Upper lobe of left lung (tissue), 6 donors: ENCODE results near the gene CERS6. TPM values are rescaled to one million over a fixed set of nuclear protein-coding genes. Genes with fewer than 3 reads are reported as not detected.

Experiments
- ATAC-seq, 2 donors: fragments of 200-7000 bp; cut with Tn5 transposase; one replicate each; pipeline ENCODE4 v1.9.1; 2022; ENCODE audit warnings: mild to moderate bottlenecking in 2 of 2, moderate library complexity in 2 of 2; ENCODE audit not compliant: low FRiP score in 2 of 2
- DNase-seq, 2 donors: peaks; one replicate each; pipeline ENCODE4 v3.0.0-alpha.2; 2019 to 2020
- H3K27ac ChIP-seq, 4 donors: fragments of 200-600 bp; sonication (generic); one replicate each; pipeline ENCODE4 v1.5.1; 2016 to 2019
- H3K27me3 ChIP-seq, 4 donors: fragments of 200-600 bp; sonication (generic); one replicate each; pipeline ENCODE4 v1.5.1; 2017 to 2019
- H3K36me3 ChIP-seq, 4 donors: fragments of 200-600 bp; sonication (generic); one replicate each; pipeline ENCODE4 v1.5.1; 2016 to 2019
- H3K4me1 ChIP-seq, 4 donors: fragments of 200-600 bp; sonication (generic); one replicate each; pipeline ENCODE4 v1.5.1; 2018 to 2019
- H3K4me3 ChIP-seq, 4 donors: fragments of 200-600 bp; sonication (generic); one replicate each; pipeline ENCODE4 v1.5.1; 2017 to 2019; ENCODE audit warnings: mild to moderate bottlenecking in 2 of 4, moderate library complexity in 1 of 4
- H3K9me3 ChIP-seq, 4 donors: fragments of 200-600 bp; sonication (generic); one replicate each; pipeline ENCODE4 v1.5.1; 2018 to 2019
- EP300 ChIP-seq, 4 donors: sonication (generic); formaldehyde crosslinking; IDR thresholded peaks; one replicate each; pipeline ENCODE4 v1.5.1; 2017; ENCODE audit warnings: antibody characterized with exemption in 4 of 4, control low read depth in 2 of 4
- POLR2A ChIP-seq, 4 donors: fragments of 450-650 bp; IDR thresholded peaks; one replicate each; pipeline ENCODE4 v1.5.1; 2016 to 2017; ENCODE audit warnings: antibody characterized with exemption in 4 of 4, mild to moderate bottlenecking in 2 of 4
- POLR2AphosphoS5 ChIP-seq, 2 donors: sonication (generic); formaldehyde crosslinking; IDR thresholded peaks; one replicate each; pipeline ENCODE4 v1.5.1; 2017; ENCODE audit warnings: antibody characterized with exemption in 2 of 2
- WGBS, 2 donors: methylation state at CpG; one replicate each; pipeline ENCODE4 v1.1.5; 2017 to 2018; 5-methylcytosine and 5-hydroxymethylcytosine counted together
- total RNA-seq, 6 donors: library from RNA; depleted of rRNA in 4 of 6; stranded (reverse); fragments of >200 nt in 4 of 6; gene quantifications; one replicate each; pipeline versions ENCODE4 v1.1.0 to v1.2.1, GENCODE V29; 2016 to 2021
- TF ChIP-seq, protein P1 (sequence below), 6 experiments: fragments of 450-650 bp in 4 of 6; fragments of 200-600 bp in 2 of 6; sonication (generic) in 2 of 6; IDR thresholded peaks; one replicate each; pipeline ENCODE4 v1.5.1; 2016 to 2019; ENCODE audit warnings: antibody characterized with exemption in 6 of 6
- donor health status: DM: no; HTN: no; CAD: no; lungs with moderate emphysema.
- donor health status: DM: no; HTN: yes; CAD: no; lungs with severe emphysema.

CERS6 gene
- total RNA-seq, 6 donors from 2014 or later = 7.3 to 24.7 (median 16.6) TPM

DNA sequence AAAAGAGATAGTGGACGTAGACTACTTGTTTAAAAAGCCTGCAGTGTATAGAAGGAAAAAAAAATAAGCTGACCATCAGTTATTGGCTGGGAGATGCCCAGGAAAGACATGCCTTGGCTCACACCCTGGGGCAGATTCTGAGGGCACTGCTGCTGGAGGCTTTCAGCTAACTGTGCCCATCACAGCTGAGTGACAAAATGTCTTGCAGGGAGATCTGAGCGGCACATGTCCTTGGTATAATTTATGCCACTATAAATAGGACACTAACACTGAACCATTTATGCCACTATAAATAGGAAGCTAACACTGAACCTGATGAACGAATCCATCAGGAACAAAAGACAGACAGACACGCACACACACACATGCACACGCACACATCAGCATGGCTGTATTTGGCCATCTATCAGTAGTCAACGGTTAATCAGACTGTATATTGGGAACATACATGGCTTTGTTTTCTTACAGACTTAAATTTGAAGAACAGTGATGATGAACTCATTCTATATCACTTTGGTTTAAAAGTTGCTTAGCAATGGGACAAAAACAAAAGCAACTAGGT is 278.2 kb downstream of the CERS6 start:
- no peak for TF ChIP-seq POLR2AphosphoS5 (IDR thresholded peaks at IDR 0.05)
- no peak for TF ChIP-seq POLR2A (IDR thresholded peaks at IDR 0.05)
- TF ChIP-seq EP300 (IDR thresholded peaks at IDR 0.05) = no peak
- TF ChIP-seq, protein P1, sequence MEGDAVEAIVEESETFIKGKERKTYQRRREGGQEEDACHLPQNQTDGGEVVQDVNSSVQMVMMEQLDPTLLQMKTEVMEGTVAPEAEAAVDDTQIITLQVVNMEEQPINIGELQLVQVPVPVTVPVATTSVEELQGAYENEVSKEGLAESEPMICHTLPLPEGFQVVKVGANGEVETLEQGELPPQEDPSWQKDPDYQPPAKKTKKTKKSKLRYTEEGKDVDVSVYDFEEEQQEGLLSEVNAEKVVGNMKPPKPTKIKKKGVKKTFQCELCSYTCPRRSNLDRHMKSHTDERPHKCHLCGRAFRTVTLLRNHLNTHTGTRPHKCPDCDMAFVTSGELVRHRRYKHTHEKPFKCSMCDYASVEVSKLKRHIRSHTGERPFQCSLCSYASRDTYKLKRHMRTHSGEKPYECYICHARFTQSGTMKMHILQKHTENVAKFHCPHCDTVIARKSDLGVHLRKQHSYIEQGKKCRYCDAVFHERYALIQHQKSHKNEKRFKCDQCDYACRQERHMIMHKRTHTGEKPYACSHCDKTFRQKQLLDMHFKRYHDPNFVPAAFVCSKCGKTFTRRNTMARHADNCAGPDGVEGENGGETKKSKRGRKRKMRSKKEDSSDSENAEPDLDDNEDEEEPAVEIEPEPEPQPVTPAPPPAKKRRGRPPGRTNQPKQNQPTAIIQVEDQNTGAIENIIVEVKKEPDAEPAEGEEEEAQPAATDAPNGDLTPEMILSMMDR (IDR thresholded peaks at IDR 0.05) = no peak
- DNase-seq (no peak), ATAC-seq (no peak)
- H3K9me3 ChIP-seq = no peaks in the 10 kb centered on the region
- no peak overlapping the region for H3K4me3 ChIP-seq
- H3K4me1 ChIP-seq = no peaks in the 10 kb centered on the region
- 90 to 92% methylated on average over 6 of the region's 6 CpGs for WGBS, 2 donors
- no peak overlapping the region for H3K27ac ChIP-seq
- no peaks in the 10 kb centered on the region for H3K27me3 ChIP-seq
- no peaks in the 10 kb centered on the region for H3K36me3 ChIP-seq

DNA sequence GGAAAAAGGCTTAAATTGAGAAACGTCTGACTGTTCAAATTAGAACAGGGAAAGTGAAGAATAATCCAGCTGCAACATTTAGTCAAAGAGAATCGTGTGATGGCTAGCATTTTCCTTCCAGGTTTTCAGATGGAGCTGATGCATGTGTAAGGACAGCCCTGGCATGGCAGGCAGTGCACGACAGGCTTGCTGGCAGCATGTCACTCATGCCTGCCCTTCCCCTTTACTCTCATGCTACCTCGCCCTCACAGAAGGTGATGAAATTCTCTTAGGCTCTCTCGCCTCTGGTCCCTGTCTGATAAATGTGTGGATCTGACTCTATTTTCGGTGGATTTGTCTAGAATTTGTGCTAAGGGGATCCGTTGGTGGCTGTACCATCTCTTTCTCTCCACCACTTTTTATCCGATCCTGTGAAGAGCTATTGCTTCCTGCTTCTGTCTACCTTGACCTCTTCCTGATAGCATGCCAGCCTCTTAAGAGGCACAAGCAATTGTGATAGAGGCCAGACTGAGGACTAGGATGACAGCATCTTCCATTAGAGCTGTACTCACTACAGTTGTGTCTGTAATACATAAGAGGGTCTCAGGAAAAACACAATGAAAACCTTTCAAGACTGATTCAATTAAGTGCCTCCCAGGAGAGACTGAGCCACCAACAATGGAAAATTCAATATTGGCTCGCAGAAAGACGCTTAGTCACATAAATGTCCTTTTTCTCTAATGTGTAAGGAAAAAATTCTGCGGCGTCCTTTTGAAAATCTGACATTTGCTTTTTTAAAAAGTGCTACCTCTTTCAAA is 280.8 kb downstream of the CERS6 start:
- Histone ChIP-seq H3K27ac (no peak overlapping the region), H3K9me3 (no peaks in the 10 kb centered on the region)

DNA sequence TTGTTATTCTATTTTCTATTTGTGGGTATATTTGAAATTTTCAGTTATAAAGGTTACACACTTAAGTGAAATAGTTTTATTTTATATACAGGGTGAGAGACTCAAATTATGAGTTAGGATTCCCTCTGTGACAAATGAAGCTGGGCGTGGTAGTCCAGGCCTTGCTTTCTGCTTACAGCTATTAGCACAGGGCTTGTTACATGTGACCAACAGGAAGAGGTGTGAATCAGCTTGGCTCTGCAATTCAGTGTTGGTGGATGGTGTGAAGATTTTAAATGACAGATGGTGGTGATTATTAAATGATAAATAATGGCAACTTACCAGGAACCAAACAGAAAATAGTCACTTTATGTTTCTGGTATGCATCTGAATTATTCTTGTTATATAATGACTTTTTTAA is 282.0 kb downstream of the CERS6 start:
- ATAC-seq = no peak
- no peak for DNase-seq
- 76 to 83% methylated on average over 1 of the region's 1 CpG for WGBS, 2 donors
- Histone ChIP-seq H3K27me3 (no peaks in the 10 kb centered on the region), H3K4me3 (no peak overlapping the region), H3K36me3 (no peaks in the 10 kb centered on the region), H3K4me1 (no peaks in the 10 kb centered on the region), H3K9me3 (no peaks in the 10 kb centered on the region), H3K27ac (no peak overlapping the region)
- TF ChIP-seq POLR2AphosphoS5 (IDR thresholded peaks at IDR 0.05) (no peak), EP300 (IDR thresholded peaks at IDR 0.05) (no peak), POLR2A (IDR thresholded peaks at IDR 0.05) (no peak)
- TF ChIP-seq, protein P1 (IDR thresholded peaks at IDR 0.05) = no peak

More for the DNA sequence above, 280.8 kb downstream of the CERS6 start:
- no peak for ATAC-seq
- WGBS, 2 donors = 89 to 92% methylated on average over 12 of the region's 12 CpGs
- no peaks in the 10 kb centered on the region for H3K27me3 ChIP-seq
- DNase-seq = no peak
- H3K4me1 ChIP-seq = no peaks in the 10 kb centered on the region
- no peaks in the 10 kb centered on the region for H3K36me3 ChIP-seq
- TF ChIP-seq, protein P1 (IDR thresholded peaks at IDR 0.05) = no peak
- TF ChIP-seq POLR2AphosphoS5 (IDR thresholded peaks at IDR 0.05) = no peak
- TF ChIP-seq EP300 (IDR thresholded peaks at IDR 0.05) = no peak
- TF ChIP-seq POLR2A (IDR thresholded peaks at IDR 0.05) = no peak
- H3K4me3 ChIP-seq = no peak overlapping the region

DNA sequence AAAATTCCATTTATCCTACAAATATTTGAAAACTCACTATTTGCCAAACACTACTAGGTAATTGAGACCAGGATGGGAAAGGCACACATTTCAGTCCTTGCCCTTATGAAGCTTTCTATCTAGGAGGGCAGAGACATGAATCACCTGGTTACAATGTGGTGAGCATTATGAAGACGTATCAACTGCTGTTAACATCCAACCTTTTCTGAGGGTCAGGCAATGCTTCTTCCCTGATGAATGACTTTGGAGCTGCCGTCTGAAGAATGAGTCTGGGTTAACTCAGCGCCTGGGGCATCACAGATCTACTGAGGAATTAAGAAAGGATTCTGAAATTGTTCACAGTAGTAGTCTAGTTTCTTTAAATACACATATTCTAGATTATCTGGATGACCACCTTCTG is 284.3 kb downstream of the CERS6 start:
- Histone ChIP-seq H3K27me3 (no peaks in the 10 kb centered on the region), H3K4me3 (no peak overlapping the region), H3K9me3 (no peaks in the 10 kb centered on the region), H3K4me1 (no peaks in the 10 kb centered on the region), H3K36me3 (no peaks in the 10 kb centered on the region), H3K27ac (no peak overlapping the region)
- 85 to 97% methylated on average over 3 of the region's 3 CpGs for WGBS, 2 donors
- ATAC-seq = no peak
- no peak for TF ChIP-seq POLR2AphosphoS5 (IDR thresholded peaks at IDR 0.05)
- no peak for TF ChIP-seq POLR2A (IDR thresholded peaks at IDR 0.05)
- TF ChIP-seq, protein P1 (IDR thresholded peaks at IDR 0.05) = no peak
- no peak for TF ChIP-seq EP300 (IDR thresholded peaks at IDR 0.05)
- DNase-seq = no peak
